Activated naive CD4-positive, alpha-beta T cell treated with anti-CD3 and anti-CD28 coated beads for 36 hours (primary cell): ENCODE measurements around the gene TMEM163. TPM values are rescaled to one million over a fixed set of nuclear protein-coding genes. Genes with fewer than 3 reads are reported as not detected.
"Not testable (repeated sequence)": the region's sequence is repeated elsewhere in the genome, so short reads cannot be mapped to it uniquely, and the experiment has no call there.

Source experiments
- CTCF ChIA-PET: fragments of 350-600 bp; sonication (Branson Sonifier 250); formaldehyde crosslinking; loops from one replicate; lab custom pipeline; 2021; ENCODE audit warnings: antibody characterized with exemption; lab: Charles Lee
- DNase-seq: peaks from one replicate; pipeline ENCODE4 v3.0.0-alpha.2; 2020
- H3K27ac Mint-ChIP-seq: one replicate; pipeline ENCODE4 v1.8.0; 2021; ENCODE audit warnings: mild to moderate bottlenecking, mixed read lengths
- H3K27me3 Mint-ChIP-seq: one replicate; pipeline ENCODE4 v1.8.0; 2021; ENCODE audit warnings: low read depth, mixed read lengths
- H3K36me3 Mint-ChIP-seq: one replicate; pipeline ENCODE4 v1.8.0; 2021; ENCODE audit warnings: low read depth, mixed read lengths
- H3K4me1 Mint-ChIP-seq: one replicate; pipeline ENCODE4 v1.8.0; 2021; ENCODE audit warnings: low read depth, mixed read lengths
- H3K4me3 Mint-ChIP-seq: one replicate; pipeline ENCODE4 v1.8.0; 2021; ENCODE audit warnings: mild to moderate bottlenecking, moderate library complexity, mixed read lengths
- H3K9me3 Mint-ChIP-seq: one replicate; pipeline ENCODE4 v1.8.0; 2021; ENCODE audit warnings: mixed read lengths
- intact Hi-C: fragments of 100-400 bp; cut with micrococcal nuclease; formaldehyde crosslinking; loops from one replicate; pipeline ENCODE4 v1.15.1; 2023
- total RNA-seq, 2 experiments: library from RNA; stranded (reverse); gene quantifications; one replicate each; pipeline ENCODE4 v1.2.3, GENCODE V29; 2021

TMEM163 gene
- total RNA-seq, result not detected

GRCh38 chr2:134718817-134719814, at the start of gene TMEM163:
TSS of gene TMEM163 (minus strand) at chr2:134719000.
- Mint-ChIP-seq H3K27me3 (peaks cover 63% of the 10 kb centered on the region), H3K4me1 (peaks cover 6% of the 10 kb centered on the region), H3K4me3 (peak within 1 kb of the TSS; percentile 65), H3K27ac (no peak within 1 kb of the TSS), H3K9me3 (no peaks in the 10 kb centered on the region), H3K36me3 (peaks cover 1% of the 10 kb centered on the region)
- CTCF ChIA-PET, result no interaction called here
- intact Hi-C loops, result no loop called here
- peak; percentile 10 for DNase-seq

- H3K36me3 Mint-ChIP-seq, result no peaks in the 10 kb centered on the region
- H3K4me3 Mint-ChIP-seq, result no peak overlapping the region
- DNase-seq, result no peak
- no peak overlapping the region for H3K27ac Mint-ChIP-seq
- no peaks in the 10 kb centered on the region for H3K9me3 Mint-ChIP-seq
- CTCF ChIA-PET, result no interaction called here
- intact Hi-C loops, result no loop called here
- H3K4me1 Mint-ChIP-seq, result no peaks in the 10 kb centered on the region
- H3K27me3 Mint-ChIP-seq, result peaks cover 10% of the 10 kb centered on the region
Measured at GRCh38 chr2:134766583-134766982, 47.8 kb upstream of the TMEM163 start.

GRCh38 chr2:134765987-134766386, 47.2 kb upstream of the TMEM163 start:
- Mint-ChIP-seq H3K4me3 (no peak overlapping the region), H3K4me1 (no peaks in the 10 kb centered on the region), H3K27me3 (peaks cover 14% of the 10 kb centered on the region), H3K36me3 (no peaks in the 10 kb centered on the region), H3K9me3 (no peaks in the 10 kb centered on the region), H3K27ac (no peak overlapping the region)
- intact Hi-C loops, result no loop called here
- DNase-seq, result no peak
- CTCF ChIA-PET, result interaction anchor here (0.7 kb wide), 1 partner anchor 15 kb away, joined by 4 read pairs; no protein-coding TSS in a partner anchor

GRCh38 chr2:134764164-134764563, 45.4 kb upstream of the TMEM163 start:
- no peak for DNase-seq
- Mint-ChIP-seq H3K4me1 (no peaks in the 10 kb centered on the region), H3K27me3 (peaks cover 23% of the 10 kb centered on the region), H3K27ac (no peak overlapping the region), H3K36me3 (no peaks in the 10 kb centered on the region), H3K9me3 (no peaks in the 10 kb centered on the region), H3K4me3 (no peak overlapping the region)
- CTCF ChIA-PET, result interaction anchor here (0.7 to 1.7 kb wide), 2 partner anchors 12 to 14 kb away, joined by 3 to 7 read pairs; no protein-coding TSS in a partner anchor
- intact Hi-C loops, result no loop called here

GRCh38 chr2:134763164-134763710, 44.4 kb upstream of the TMEM163 start:
- DNase-seq, result no peak
- H3K36me3 Mint-ChIP-seq, result no peaks in the 10 kb centered on the region
- H3K4me3 Mint-ChIP-seq, result no peak overlapping the region
- intact Hi-C loops, result no loop called here
- H3K9me3 Mint-ChIP-seq, result peaks cover 2% of the 10 kb centered on the region
- CTCF ChIA-PET, result interaction anchor here (1.7 kb wide), 1 partner anchor 15 kb away, joined by 7 read pairs; no protein-coding TSS in a partner anchor
- peaks cover 27% of the 10 kb centered on the region for H3K27me3 Mint-ChIP-seq
- peaks cover 5% of the 10 kb centered on the region for H3K4me1 Mint-ChIP-seq
- H3K27ac Mint-ChIP-seq, result no peak overlapping the region

GRCh38 chr2:134762508-134762907, 43.7 kb upstream of the TMEM163 start:
- no peak for DNase-seq
- Mint-ChIP-seq H3K4me1 (peaks cover 5% of the 10 kb centered on the region), H3K4me3 (no peak overlapping the region), H3K27me3 (peaks cover 28% of the 10 kb centered on the region), H3K27ac (no peak overlapping the region), H3K9me3 (peaks cover 4% of the 10 kb centered on the region), H3K36me3 (no peaks in the 10 kb centered on the region)
- CTCF ChIA-PET, result no interaction called here
- intact Hi-C loops, result no loop called here

- intact Hi-C loops, result no loop called here
- Mint-ChIP-seq H3K27me3 (peaks cover 36% of the 10 kb centered on the region), H3K4me1 (peaks cover 5% of the 10 kb centered on the region), H3K9me3 (peaks cover 5% of the 10 kb centered on the region), H3K36me3 (no peaks in the 10 kb centered on the region), H3K4me3 (no peak overlapping the region), H3K27ac (no peak overlapping the region)
- DNase-seq, result no peak
- CTCF ChIA-PET, result no interaction called here
Measured at GRCh38 chr2:134760385-134760784, 41.6 kb upstream of the TMEM163 start.

GRCh38 chr2:134758633-134759032, 39.8 kb upstream of the TMEM163 start:
- H3K27me3 Mint-ChIP-seq, result peaks cover 37% of the 10 kb centered on the region
- peaks cover 5% of the 10 kb centered on the region for H3K4me1 Mint-ChIP-seq
- DNase-seq, result no peak
- intact Hi-C loops, result no loop called here
- H3K9me3 Mint-ChIP-seq, result peaks cover 5% of the 10 kb centered on the region
- CTCF ChIA-PET, result no interaction called here
- no peak overlapping the region for H3K4me3 Mint-ChIP-seq
- no peak overlapping the region for H3K27ac Mint-ChIP-seq
- no peaks in the 10 kb centered on the region for H3K36me3 Mint-ChIP-seq

GRCh38 chr2:134751981-134752380, 33.2 kb upstream of the TMEM163 start:
- H3K9me3 Mint-ChIP-seq, H3K4me3 Mint-ChIP-seq, DNase-seq, H3K27ac Mint-ChIP-seq, H3K36me3 Mint-ChIP-seq, H3K4me1 Mint-ChIP-seq, intact Hi-C loops: not testable (repeated sequence)
- CTCF ChIA-PET, result interaction anchor here (0.7 kb wide), 1 partner anchor 72 kb away, joined by 3 read pairs; no protein-coding TSS in a partner anchor
- H3K27me3 Mint-ChIP-seq, result peaks cover 41% of the 10 kb centered on the region

- H3K9me3 Mint-ChIP-seq, result no peaks in the 10 kb centered on the region
- H3K27me3 Mint-ChIP-seq, result peaks cover 18% of the 10 kb centered on the region
- no peaks in the 10 kb centered on the region for H3K36me3 Mint-ChIP-seq
- H3K27ac Mint-ChIP-seq, result no peak overlapping the region
- DNase-seq, result no peak
- H3K4me3 Mint-ChIP-seq, result no peak overlapping the region
- H3K4me1 Mint-ChIP-seq, result peaks cover 8% of the 10 kb centered on the region
- CTCF ChIA-PET, result no interaction called here
- intact Hi-C loops, result no loop called here
Measured at GRCh38 chr2:134745546-134745945, 26.7 kb upstream of the TMEM163 start.

GRCh38 chr2:134745023-134745422, 26.2 kb upstream of the TMEM163 start:
- Mint-ChIP-seq H3K27ac (no peak overlapping the region), H3K27me3 (peaks cover 18% of the 10 kb centered on the region), H3K36me3 (no peaks in the 10 kb centered on the region), H3K4me3 (no peak overlapping the region), H3K9me3 (no peaks in the 10 kb centered on the region), H3K4me1 (peaks cover 8% of the 10 kb centered on the region)
- intact Hi-C loops, result no loop called here
- no peak for DNase-seq
- CTCF ChIA-PET, result no interaction called here

- Mint-ChIP-seq H3K4me1 (peaks cover 3% of the 10 kb centered on the region), H3K4me3 (no peak overlapping the region), H3K27me3 (peaks cover 7% of the 10 kb centered on the region), H3K9me3 (no peaks in the 10 kb centered on the region), H3K36me3 (no peaks in the 10 kb centered on the region), H3K27ac (no peak overlapping the region)
- no peak for DNase-seq
- intact Hi-C loops, result no loop called here
- CTCF ChIA-PET, result no interaction called here
Measured at GRCh38 chr2:134739879-134740301, 21.1 kb upstream of the TMEM163 start.
